Trophoblast cell (in vitro differentiated cells and primary cell): ENCODE data around the gene EFCAB9.
"Not testable (repeated sequence)": the region's sequence is repeated elsewhere in the genome, so short reads cannot be mapped to it uniquely, and the experiment has no call there.

Experiments used
- DNase-seq, 2 donors: peaks; one replicate each; pipeline ENCODE4 v3.0.0-alpha.2; 2016
- H2AFZ ChIP-seq: 2 replicates; pipeline ENCODE4 v1.6.1; 2013; ENCODE audit warnings: low read length, moderate library complexity, mild to moderate bottlenecking; ENCODE audit not compliant: insufficient read depth, poor library complexity
- H2AK5ac ChIP-seq: 2 replicates; pipeline ENCODE4 v1.6.1; 2013; ENCODE audit warnings: mild to moderate bottlenecking, low read length
- H2BK120ac ChIP-seq: 2 replicates; pipeline ENCODE4 v1.6.1; 2013; ENCODE audit warnings: low read length, mild to moderate bottlenecking, moderate library complexity; ENCODE audit not compliant: insufficient read depth, poor library complexity
- H2BK12ac ChIP-seq: 2 replicates; pipeline ENCODE4 v1.6.1; 2013; ENCODE audit warnings: mild to moderate bottlenecking, low read length, moderate library complexity
- H2BK5ac ChIP-seq: 2 replicates; pipeline ENCODE4 v1.6.1; 2013; ENCODE audit warnings: low read length, low read depth, moderate library complexity, mild to moderate bottlenecking; ENCODE audit not compliant: poor library complexity
- H3K14ac ChIP-seq: 2 replicates; pipeline ENCODE4 v1.6.1; 2013; ENCODE audit warnings: mild to moderate bottlenecking, low read length
- H3K18ac ChIP-seq: 2 replicates; pipeline ENCODE4 v1.6.1; 2013; ENCODE audit warnings: mild to moderate bottlenecking, low read length
- H3K23ac ChIP-seq: 2 replicates; pipeline ENCODE4 v1.6.1; 2013; ENCODE audit warnings: low read length
- H3K27ac ChIP-seq: 2 replicates; pipeline ENCODE4 v1.5.1; 2013; ENCODE audit warnings: low read depth, mild to moderate bottlenecking, inconsistent platforms, low read length, moderate library complexity
- H3K27me3 ChIP-seq: 2 replicates; pipeline ENCODE4 v1.6.1; 2013; ENCODE audit warnings: inconsistent platforms, mild to moderate bottlenecking, low read length, moderate library complexity; ENCODE audit not compliant: insufficient read depth
- H3K36me3 ChIP-seq, 2 experiments: 1 replicate in 1 of 2; 2 replicates in 1 of 2; pipeline ENCODE4 v1.6.1; 2013; ENCODE audit warnings: low read length in 2 of 2, mild to moderate bottlenecking in 2 of 2, moderate library complexity in 1 of 2; ENCODE audit not compliant: insufficient read depth in 2 of 2, control insufficient read depth in 1 of 2
- H3K4ac ChIP-seq: 2 replicates; pipeline ENCODE4 v1.6.1; 2013; ENCODE audit warnings: low read depth, mild to moderate bottlenecking, low read length, moderate library complexity
- H3K4me1 ChIP-seq, 2 experiments: 1 replicate in 1 of 2; 2 replicates in 1 of 2; pipeline ENCODE4 v1.6.1; 2013; ENCODE audit warnings: low read length in 2 of 2, mild to moderate bottlenecking in 2 of 2, moderate library complexity in 1 of 2; ENCODE audit not compliant: insufficient read depth in 2 of 2, control insufficient read depth in 1 of 2
- H3K4me2 ChIP-seq: 2 replicates; pipeline ENCODE4 v1.6.1; 2013; ENCODE audit warnings: inconsistent platforms, mild to moderate bottlenecking, low read length, moderate library complexity
- H3K4me3 ChIP-seq: 2 replicates; pipeline ENCODE4 v1.5.1; 2013; ENCODE audit warnings: mild to moderate bottlenecking, low read depth, low read length, inconsistent platforms
- H3K79me1 ChIP-seq: one replicate; pipeline ENCODE4 v1.6.1; 2013; ENCODE audit warnings: low read length
- H3K79me2 ChIP-seq: 2 replicates; pipeline ENCODE4 v1.6.1; 2013; ENCODE audit warnings: low read length, mild to moderate bottlenecking; ENCODE audit not compliant: control insufficient read depth, insufficient read depth, poor library complexity
- H3K9ac ChIP-seq: 2 replicates; pipeline ENCODE4 v1.6.1; 2013; ENCODE audit warnings: mild to moderate bottlenecking, low read length
- H3K9me3 ChIP-seq: 2 replicates; pipeline ENCODE4 v1.6.1; 2013; ENCODE audit warnings: low read depth, mild to moderate bottlenecking, control low read depth, inconsistent platforms, low read length; ENCODE audit not compliant: insufficient read depth
- H4K12ac ChIP-seq: 2 replicates; pipeline ENCODE4 v1.6.1; 2013; ENCODE audit warnings: low read depth, mild to moderate bottlenecking, low read length, moderate library complexity
- H4K8ac ChIP-seq: 2 replicates; pipeline ENCODE4 v1.6.1; 2013; ENCODE audit warnings: low read depth, mild to moderate bottlenecking, low read length, moderate library complexity
- H4K91ac ChIP-seq: one replicate; pipeline ENCODE4 v1.6.1; 2013; ENCODE audit warnings: low read depth, mild to moderate bottlenecking, low read length, moderate library complexity
- WGBS: extraction: QIAGEN DNeasy Blood & Tissue Kit; methylation state at CpG from one replicate; pipeline ENCODE4 v1.1.7; 2013; ENCODE audit warnings: missing lambda C conversion rate; ENCODE audit not compliant: insufficient read length, insufficient coverage; ENCODE audit errors: extremely low coverage; 5-methylcytosine and 5-hydroxymethylcytosine counted together

EFCAB9 gene

GRCh38 chr5:172199446-172199845 is 5.5 kb downstream of the EFCAB9 start:
- H3K18ac ChIP-seq = no peak overlapping the region
- no peak overlapping the region for H2AFZ ChIP-seq
- no peak overlapping the region for H4K91ac ChIP-seq
- peaks cover 0 to 1% of the 10 kb centered on the region in 2 experiments for H3K36me3 ChIP-seq
- H3K23ac ChIP-seq = no peak overlapping the region
- no peaks in the 10 kb centered on the region for H3K79me2 ChIP-seq
- H4K8ac ChIP-seq = no peak overlapping the region
- no peak overlapping the region for H2BK12ac ChIP-seq
- H3K27me3 ChIP-seq = no peaks in the 10 kb centered on the region
- H2AK5ac ChIP-seq = no peak overlapping the region
- no CpG with 5 or more reads among the region's 10 CpGs for WGBS
- H3K14ac ChIP-seq = no peak overlapping the region
- no peak overlapping the region for H3K27ac ChIP-seq
- no peak overlapping the region for H3K4me3 ChIP-seq
- H3K79me1 ChIP-seq = no peaks in the 10 kb centered on the region
- no peak overlapping the region for H2BK5ac ChIP-seq
- H3K4me1 ChIP-seq = no peaks in the 10 kb centered on the region
- H2BK120ac ChIP-seq = no peak overlapping the region
- no peak overlapping the region for H3K4ac ChIP-seq
- H4K12ac ChIP-seq = no peak overlapping the region
- no peak overlapping the region for H3K4me2 ChIP-seq
- no peak for DNase-seq
- no peak overlapping the region for H3K9ac ChIP-seq
- H3K9me3 ChIP-seq = peaks cover 1% of the 10 kb centered on the region

DNA sequence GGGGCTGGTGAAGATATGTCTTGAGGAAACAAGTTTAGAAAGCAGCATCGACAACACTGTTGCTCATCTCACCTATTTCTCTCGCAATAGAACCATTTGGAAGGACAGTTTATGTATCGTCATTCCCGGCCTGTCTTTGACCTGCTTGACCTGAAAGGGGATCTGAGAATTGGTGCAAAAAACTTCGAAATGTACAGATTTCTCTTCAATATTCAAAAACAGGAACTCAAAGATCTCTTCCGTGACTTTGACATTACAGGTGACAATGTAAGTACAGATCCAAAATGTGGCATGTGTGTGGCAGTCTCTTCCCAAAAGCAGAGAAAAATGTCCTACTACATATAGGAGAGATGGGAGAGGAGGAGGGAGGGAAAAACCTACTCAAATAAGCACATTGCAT is 6.5 kb downstream of the EFCAB9 start:
- H3K27ac ChIP-seq = no peak overlapping the region

DNA sequence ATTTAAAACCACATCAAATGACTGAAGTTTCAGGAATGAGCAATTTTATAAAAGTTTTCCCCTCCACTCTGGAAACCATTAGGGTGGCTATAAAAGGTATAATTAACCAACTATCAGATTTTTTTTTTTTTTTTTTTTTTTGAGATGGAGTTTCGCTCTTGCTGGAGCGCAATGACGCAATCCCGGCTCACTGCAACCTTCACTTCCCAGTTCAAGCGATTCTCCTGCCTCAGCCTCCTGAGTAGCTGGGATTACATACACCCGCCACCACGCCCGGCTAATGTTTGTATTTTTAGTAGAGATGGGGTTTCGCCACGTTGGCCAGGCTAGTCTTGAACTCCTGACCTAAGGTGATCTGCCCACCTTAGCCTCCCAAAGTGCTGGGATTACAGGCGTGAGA is 12.0 kb downstream of the EFCAB9 start:
- WGBS = no CpG with 5 or more reads among the region's 11 CpGs
- H3K79me2 ChIP-seq, H4K12ac ChIP-seq, H3K4me2 ChIP-seq, H3K14ac ChIP-seq, H3K4me1 ChIP-seq, H3K4ac ChIP-seq, H2AFZ ChIP-seq, H4K91ac ChIP-seq, H3K9me3 ChIP-seq, H3K36me3 ChIP-seq, H3K4me3 ChIP-seq, H3K23ac ChIP-seq, H2BK12ac ChIP-seq, H2AK5ac ChIP-seq, H3K27ac ChIP-seq, H3K27me3 ChIP-seq, H3K79me1 ChIP-seq, H3K18ac ChIP-seq, H2BK5ac ChIP-seq, DNase-seq, H4K8ac ChIP-seq, H3K9ac ChIP-seq, H2BK120ac ChIP-seq: not testable (repeated sequence)

More for the DNA sequence above, 6.5 kb downstream of the EFCAB9 start:
- H3K9me3 ChIP-seq = peaks cover 1% of the 10 kb centered on the region
- H3K4me2 ChIP-seq = no peak overlapping the region
- H3K36me3 ChIP-seq = peaks cover 0 to 1% of the 10 kb centered on the region in 2 experiments
- no peak overlapping the region for H3K9ac ChIP-seq
- no peak overlapping the region for H3K4me3 ChIP-seq
- H2BK12ac ChIP-seq = no peak overlapping the region
- H3K14ac ChIP-seq = no peak overlapping the region
- H3K27me3 ChIP-seq = no peaks in the 10 kb centered on the region
- no peak overlapping the region for H3K23ac ChIP-seq
- no peaks in the 10 kb centered on the region for H3K4me1 ChIP-seq
- H3K4ac ChIP-seq = no peak overlapping the region
- WGBS = no CpG with 5 or more reads among the region's 6 CpGs
- no peak overlapping the region for H3K18ac ChIP-seq
- no peak overlapping the region for H2AK5ac ChIP-seq
- H3K79me1 ChIP-seq = no peaks in the 10 kb centered on the region
- no peak for DNase-seq
- no peak overlapping the region for H4K12ac ChIP-seq
- H4K91ac ChIP-seq = no peak overlapping the region
- H2BK120ac ChIP-seq = no peak overlapping the region
- H2AFZ ChIP-seq = no peak overlapping the region
- H3K79me2 ChIP-seq = no peaks in the 10 kb centered on the region
- H2BK5ac ChIP-seq = no peak overlapping the region
- no peak overlapping the region for H4K8ac ChIP-seq

GRCh38 chr5:172207511-172207910 is 13.5 kb downstream of the EFCAB9 start:
- Histone ChIP-seq H4K91ac (no peak overlapping the region), H3K4me1 (no peaks in the 10 kb centered on the region), H3K14ac (no peak overlapping the region), H3K4me2 (no peak overlapping the region), H4K8ac (no peak overlapping the region), H2AK5ac (no peak overlapping the region), H3K18ac (no peak overlapping the region), H3K79me2 (no peaks in the 10 kb centered on the region), H3K4me3 (no peak overlapping the region), H3K9ac (no peak overlapping the region), H2BK12ac (no peak overlapping the region), H3K36me3 (peaks cover 6 to 9% of the 10 kb centered on the region in 2 experiments), H3K79me1 (no peaks in the 10 kb centered on the region), H4K12ac (no peak overlapping the region), H2BK120ac (no peak overlapping the region), H3K9me3 (no peaks in the 10 kb centered on the region), H2AFZ (no peak overlapping the region), H3K4ac (no peak overlapping the region), H3K23ac (no peak overlapping the region), H3K27ac (no peak overlapping the region), H2BK5ac (no peak overlapping the region), H3K27me3 (no peaks in the 10 kb centered on the region)
- WGBS = no CpG with 5 or more reads among the region's 3 CpGs
- DNase-seq = no peak
